HepG2 (cell line): Measurements from ENCODE around the gene ANKZF1. TPM values are rescaled to one million over a fixed set of nuclear protein-coding genes. Genes with fewer than 3 reads are reported as not detected.

Source experiments
- AGO1 ChIP-seq: fragments of 200-400 bp; formaldehyde crosslinking; IDR thresholded peaks from 2 replicates; pipeline ENCODE4 v1.6.1; 2017; ENCODE audit warnings: mild to moderate bottlenecking, low read depth, low read length, moderate library complexity; ENCODE audit not compliant: poor library complexity, severe bottlenecking
- CHD4 ChIP-seq: fragments of 200-600 bp; sonication (generic); IDR thresholded peaks from 2 replicates; pipeline ENCODE4 v1.7.0; 2017; ENCODE audit warnings: mild to moderate bottlenecking, low read length, borderline replicate concordance
- MNT ChIP-seq: fragments of 450-650 bp; IDR thresholded peaks from 2 replicates; pipeline ENCODE4 v1.6.1; 2016
- NFE2 ChIP-seq: sonication (generic); formaldehyde crosslinking; IDR thresholded peaks from 2 replicates; pipeline ENCODE4 v1.4.0; 2020; ENCODE audit warnings: missing genetic modification reagents
- PHF5A ChIP-seq: IDR thresholded peaks from one replicate; pipeline ENCODE4 v1.6.1; 2018; ENCODE audit warnings: low read depth, missing genetic modification reagents; ENCODE audit not compliant: unreplicated experiment
- POLR2A ChIP-seq, 2 experiments: IDR thresholded peaks; 2 replicates each; pipeline ENCODE4 v1.6.1; 2011; ENCODE audit warnings: low read depth in 2 of 2, low read length in 2 of 2, mild to moderate bottlenecking in 1 of 2, moderate library complexity in 1 of 2; ENCODE audit not compliant: insufficient read depth in 1 of 2
- RBM39 ChIP-seq: fragments of 200-400 bp; formaldehyde crosslinking; IDR thresholded peaks from one replicate; pipeline ENCODE4 v1.6.1; 2018; ENCODE audit warnings: antibody characterized with exemption, mild to moderate bottlenecking, low read depth, low read length; ENCODE audit not compliant: poor library complexity, severe bottlenecking
- RCOR2 ChIP-seq: IDR thresholded peaks from 2 replicates; pipeline ENCODE4 v1.6.1; 2016; ENCODE audit warnings: missing biosample characterization, missing genetic modification reagents
- SRY ChIP-seq: sonication (generic); formaldehyde crosslinking; IDR thresholded peaks from 2 replicates; pipeline ENCODE4 v1.8.0; 2022; ENCODE audit warnings: mild to moderate bottlenecking, missing genetic modification reagents
- YY1 ChIP-seq: IDR thresholded peaks from 2 replicates; pipeline ENCODE4 v1.6.1; 2011; ENCODE audit warnings: low read length, low read depth, moderate library complexity, mild to moderate bottlenecking; ENCODE audit not compliant: insufficient read depth, insufficient replicate concordance
- ZNF337 ChIP-seq: sonication (generic); formaldehyde crosslinking; IDR thresholded peaks from 2 replicates; pipeline ENCODE4 v1.5.1; 2020; ENCODE audit warnings: missing genetic modification reagents, low read depth, mild to moderate bottlenecking, borderline replicate concordance
- ZNF34 ChIP-seq: sonication (generic); formaldehyde crosslinking; IDR thresholded peaks from 2 replicates; pipeline ENCODE4 v1.4.0; 2020; ENCODE audit warnings: mild to moderate bottlenecking, missing genetic modification reagents, borderline replicate concordance
- ZNF605 ChIP-seq: sonication (generic); formaldehyde crosslinking; IDR thresholded peaks from 2 replicates; pipeline ENCODE4 v1.8.0; 2022; ENCODE audit warnings: mild to moderate bottlenecking, missing genetic modification reagents
- polyA plus RNA-seq, 8 experiments: library from polyadenylated mRNA; depleted of rRNA in 3 of 8; stranded (reverse) in 7 of 8; unstranded in 1 of 8; fragments of >200 nt; fragmentation: Illumina TruSeq in 4 of 8; extraction: Trizol in 4 of 8; gene quantifications; 2 replicates each; pipeline versions ENCODE4 v1.2.1 to v1.2.3, GENCODE V29; 2011 to 2016; ENCODE audit warnings: low read depth in 4 of 8, missing spikeins in 1 of 8, mixed read lengths in 1 of 8; ENCODE audit not compliant: insufficient read depth in 1 of 8
- total RNA-seq, 5 experiments: library from RNA; depleted of rRNA; stranded (reverse); fragments of >200 nt; fragmentation: Illumina TruSeq; extraction: Trizol; gene quantifications; 2 replicates each; pipeline ENCODE4 v1.2.3, GENCODE V29; 2016; ENCODE audit warnings: low read depth in 1 of 5
- TF ChIP-seq, protein P1 (sequence below): conservative IDR thresholded peaks from 2 replicates; pipeline ENCODE4 v1.6.1; 2018; ENCODE audit warnings: missing genetic modification reagents
- TF ChIP-seq, protein P2 (sequence below): IDR thresholded peaks from 2 replicates; pipeline ENCODE4 v1.6.1; 2016; ENCODE audit warnings: low read depth, missing genetic modification reagents, missing compliant biosample characterization
- TF ChIP-seq, protein P3 (sequence below): IDR thresholded peaks from 2 replicates; pipeline ENCODE4 v1.6.1; 2018; ENCODE audit warnings: missing genetic modification reagents, mild to moderate bottlenecking, missing compliant biosample characterization
- TF ChIP-seq, protein P4 (sequence below): sonication (generic); formaldehyde crosslinking; IDR thresholded peaks from 2 replicates; pipeline ENCODE4 v1.4.0; 2020; ENCODE audit warnings: missing genetic modification reagents

ANKZF1 gene
- total and polyA plus RNA-seq, 2 of the 13 experiments (the other 11 are each of a cell fraction or from before 2014, with no cell fraction given) = 25.3 to 128 TPM

- TF ChIP-seq RBM39 (peak; percentile 20), RCOR2 (CRISPR knock-in tag) (no peak), MNT (peak; percentile 75), SRY (CRISPR knock-in tag) (peak; percentile 38; the same call in 1 of the 2 replicates), ZNF337 (CRISPR knock-in tag) (peak; percentile 93; the same call in 1 of the 2 replicates), ZNF605 (CRISPR knock-in tag) (peak; percentile 95), POLR2A (IDR thresholded peaks at IDR 0.05; ENCODE audit: insufficient read depth in 1 of 2, low read depth in 2 of 2, low read length in 2 of 2) (peak; percentile 85 to 92), AGO1 (peak; percentile 4), YY1 (peak; percentile 13), ZNF34 (CRISPR knock-in tag) (peak; percentile 31), PHF5A (CRISPR knock-in tag) (peak; percentile 57), CHD4 (no peak), NFE2 (CRISPR knock-in tag) (no peak)
- TF ChIP-seq, protein P1, sequence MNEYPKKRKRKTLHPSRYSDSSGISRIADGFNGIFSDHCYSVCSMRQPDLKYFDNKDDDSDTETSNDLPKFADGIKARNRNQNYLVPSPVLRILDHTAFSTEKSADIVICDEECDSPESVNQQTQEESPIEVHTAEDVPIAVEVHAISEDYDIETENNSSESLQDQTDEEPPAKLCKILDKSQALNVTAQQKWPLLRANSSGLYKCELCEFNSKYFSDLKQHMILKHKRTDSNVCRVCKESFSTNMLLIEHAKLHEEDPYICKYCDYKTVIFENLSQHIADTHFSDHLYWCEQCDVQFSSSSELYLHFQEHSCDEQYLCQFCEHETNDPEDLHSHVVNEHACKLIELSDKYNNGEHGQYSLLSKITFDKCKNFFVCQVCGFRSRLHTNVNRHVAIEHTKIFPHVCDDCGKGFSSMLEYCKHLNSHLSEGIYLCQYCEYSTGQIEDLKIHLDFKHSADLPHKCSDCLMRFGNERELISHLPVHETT (CRISPR knock-in tag) = 0 out of 2 replicates have a peak, but pooled peaks have one; percentile 47
- TF ChIP-seq, protein P2, sequence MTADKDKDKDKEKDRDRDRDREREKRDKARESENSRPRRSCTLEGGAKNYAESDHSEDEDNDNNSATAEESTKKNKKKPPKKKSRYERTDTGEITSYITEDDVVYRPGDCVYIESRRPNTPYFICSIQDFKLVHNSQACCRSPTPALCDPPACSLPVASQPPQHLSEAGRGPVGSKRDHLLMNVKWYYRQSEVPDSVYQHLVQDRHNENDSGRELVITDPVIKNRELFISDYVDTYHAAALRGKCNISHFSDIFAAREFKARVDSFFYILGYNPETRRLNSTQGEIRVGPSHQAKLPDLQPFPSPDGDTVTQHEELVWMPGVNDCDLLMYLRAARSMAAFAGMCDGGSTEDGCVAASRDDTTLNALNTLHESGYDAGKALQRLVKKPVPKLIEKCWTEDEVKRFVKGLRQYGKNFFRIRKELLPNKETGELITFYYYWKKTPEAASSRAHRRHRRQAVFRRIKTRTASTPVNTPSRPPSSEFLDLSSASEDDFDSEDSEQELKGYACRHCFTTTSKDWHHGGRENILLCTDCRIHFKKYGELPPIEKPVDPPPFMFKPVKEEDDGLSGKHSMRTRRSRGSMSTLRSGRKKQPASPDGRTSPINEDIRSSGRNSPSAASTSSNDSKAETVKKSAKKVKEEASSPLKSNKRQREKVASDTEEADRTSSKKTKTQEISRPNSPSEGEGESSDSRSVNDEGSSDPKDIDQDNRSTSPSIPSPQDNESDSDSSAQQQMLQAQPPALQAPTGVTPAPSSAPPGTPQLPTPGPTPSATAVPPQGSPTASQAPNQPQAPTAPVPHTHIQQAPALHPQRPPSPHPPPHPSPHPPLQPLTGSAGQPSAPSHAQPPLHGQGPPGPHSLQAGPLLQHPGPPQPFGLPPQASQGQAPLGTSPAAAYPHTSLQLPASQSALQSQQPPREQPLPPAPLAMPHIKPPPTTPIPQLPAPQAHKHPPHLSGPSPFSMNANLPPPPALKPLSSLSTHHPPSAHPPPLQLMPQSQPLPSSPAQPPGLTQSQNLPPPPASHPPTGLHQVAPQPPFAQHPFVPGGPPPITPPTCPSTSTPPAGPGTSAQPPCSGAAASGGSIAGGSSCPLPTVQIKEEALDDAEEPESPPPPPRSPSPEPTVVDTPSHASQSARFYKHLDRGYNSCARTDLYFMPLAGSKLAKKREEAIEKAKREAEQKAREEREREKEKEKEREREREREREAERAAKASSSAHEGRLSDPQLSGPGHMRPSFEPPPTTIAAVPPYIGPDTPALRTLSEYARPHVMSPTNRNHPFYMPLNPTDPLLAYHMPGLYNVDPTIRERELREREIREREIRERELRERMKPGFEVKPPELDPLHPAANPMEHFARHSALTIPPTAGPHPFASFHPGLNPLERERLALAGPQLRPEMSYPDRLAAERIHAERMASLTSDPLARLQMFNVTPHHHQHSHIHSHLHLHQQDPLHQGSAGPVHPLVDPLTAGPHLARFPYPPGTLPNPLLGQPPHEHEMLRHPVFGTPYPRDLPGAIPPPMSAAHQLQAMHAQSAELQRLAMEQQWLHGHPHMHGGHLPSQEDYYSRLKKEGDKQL (CRISPR knock-in tag) = no peak
- TF ChIP-seq, protein P3, sequence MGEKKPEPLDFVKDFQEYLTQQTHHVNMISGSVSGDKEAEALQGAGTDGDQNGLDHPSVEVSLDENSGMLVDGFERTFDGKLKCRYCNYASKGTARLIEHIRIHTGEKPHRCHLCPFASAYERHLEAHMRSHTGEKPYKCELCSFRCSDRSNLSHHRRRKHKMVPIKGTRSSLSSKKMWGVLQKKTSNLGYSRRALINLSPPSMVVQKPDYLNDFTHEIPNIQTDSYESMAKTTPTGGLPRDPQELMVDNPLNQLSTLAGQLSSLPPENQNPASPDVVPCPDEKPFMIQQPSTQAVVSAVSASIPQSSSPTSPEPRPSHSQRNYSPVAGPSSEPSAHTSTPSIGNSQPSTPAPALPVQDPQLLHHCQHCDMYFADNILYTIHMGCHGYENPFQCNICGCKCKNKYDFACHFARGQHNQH (CRISPR knock-in tag) = peak; percentile 75; the same call in 1 of the 2 replicates
- TF ChIP-seq, protein P4, sequence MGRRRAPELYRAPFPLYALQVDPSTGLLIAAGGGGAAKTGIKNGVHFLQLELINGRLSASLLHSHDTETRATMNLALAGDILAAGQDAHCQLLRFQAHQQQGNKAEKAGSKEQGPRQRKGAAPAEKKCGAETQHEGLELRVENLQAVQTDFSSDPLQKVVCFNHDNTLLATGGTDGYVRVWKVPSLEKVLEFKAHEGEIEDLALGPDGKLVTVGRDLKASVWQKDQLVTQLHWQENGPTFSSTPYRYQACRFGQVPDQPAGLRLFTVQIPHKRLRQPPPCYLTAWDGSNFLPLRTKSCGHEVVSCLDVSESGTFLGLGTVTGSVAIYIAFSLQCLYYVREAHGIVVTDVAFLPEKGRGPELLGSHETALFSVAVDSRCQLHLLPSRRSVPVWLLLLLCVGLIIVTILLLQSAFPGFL (CRISPR knock-in tag) = no peak
These were observed at the start of gene ANKZF1, which contains the start of gene ATG9A (continued) for GRCh38 chr2:219229305-219230058.
